ENCODE data around the gene TIMM22. TPM values are rescaled to one million over a fixed set of nuclear protein-coding genes. Genes with fewer than 3 reads are reported as not detected.
"Not testable (repeated sequence)": the region's sequence is repeated elsewhere in the genome, so short reads cannot be mapped to it uniquely, and the experiment has no call there.

TIMM22 gene
- total RNA-seq, 4 donors from 2014 or later: 11.7 to 15.7 (median 13.9) TPM

- WGBS, 2 donors: 92 to 94% methylated on average over 9 of the region's 9 CpGs
- H3K4me3 ChIP-seq (ENCODE audit: low read depth, poor library complexity, severe bottlenecking): no peak overlapping the region
- DNase-seq (ENCODE audit: low spot score in 2 of 2): no peak
- TF ChIP-seq POLR2A (IDR thresholded peaks at IDR 0.05) (no peak), CTCF (IDR thresholded peaks at IDR 0.05) (no peak)
- intact Hi-C loops (cut with DNase I; ENCODE audit: low total_unique reads): no loop called here
These were observed 44.8 kb downstream of the TIMM22 start for GRCh38 chr17:1041746-1042145.

- intact Hi-C loops (cut with DNase I; ENCODE audit: low total_unique reads): no loop called here
- 88 to 96% methylated on average over 19 of the region's 19 CpGs for WGBS, 2 donors
These were observed 45.6 kb downstream of the TIMM22 start for GRCh38 chr17:1042486-1042885.

GRCh38 chr17:1043601-1044251 is 46.8 kb downstream of the TIMM22 start:
- intact Hi-C loops (cut with DNase I; ENCODE audit: low total_unique reads): no loop called here
- WGBS, 2 donors: 54 to 73% methylated on average over 18 to 21 of the region's 21 CpGs
- DNase-seq (ENCODE audit: low spot score in 2 of 2): no peak
- no peak for TF ChIP-seq CTCF (IDR thresholded peaks at IDR 0.05)
- no peak for TF ChIP-seq POLR2A (IDR thresholded peaks at IDR 0.05)
- H3K4me3 ChIP-seq (ENCODE audit: low read depth, poor library complexity, severe bottlenecking): no peak overlapping the region

More at GRCh38 chr17:1042486-1042885, 45.6 kb downstream of the TIMM22 start:
- TF ChIP-seq POLR2A (IDR thresholded peaks at IDR 0.05) (no peak), CTCF (IDR thresholded peaks at IDR 0.05) (no peak)
- no peak for DNase-seq (ENCODE audit: low spot score in 2 of 2)
- H3K4me3 ChIP-seq (ENCODE audit: low read depth, poor library complexity, severe bottlenecking): no peak overlapping the region

GRCh38 chr17:1044387-1045009 is 47.6 kb downstream of the TIMM22 start:
- H3K4me3 ChIP-seq (ENCODE audit: low read depth, poor library complexity, severe bottlenecking); intact Hi-C loops (cut with DNase I; ENCODE audit: low total_unique reads); DNase-seq (ENCODE audit: low spot score in 2 of 2): not testable (repeated sequence)
- WGBS, 2 donors: 86 to 94% methylated on average over 13 of the region's 13 CpGs

- WGBS, 2 donors: 76 to 80% methylated on average over 9 of the region's 9 CpGs
- TF ChIP-seq POLR2A (IDR thresholded peaks at IDR 0.05) (no peak), CTCF (IDR thresholded peaks at IDR 0.05) (no peak)
These were observed 48.5 kb downstream of the TIMM22 start for GRCh38 chr17:1045456-1045855.

GRCh38 chr17:1047177-1047878 is 50.4 kb downstream of the TIMM22 start:
- no peak for TF ChIP-seq POLR2A (IDR thresholded peaks at IDR 0.05)
- TF ChIP-seq CTCF (IDR thresholded peaks at IDR 0.05): no peak
- WGBS, 2 donors: 68 to 75% methylated on average over 18 to 21 of the region's 21 CpGs
- intact Hi-C loops (cut with DNase I; ENCODE audit: low total_unique reads): no loop called here
- no peak for DNase-seq (ENCODE audit: low spot score in 2 of 2)
- H3K4me3 ChIP-seq (ENCODE audit: low read depth, poor library complexity, severe bottlenecking): no peak overlapping the region

More at GRCh38 chr17:1045456-1045855, 48.5 kb downstream of the TIMM22 start:
- DNase-seq (ENCODE audit: low spot score in 2 of 2): no peak
- H3K4me3 ChIP-seq (ENCODE audit: low read depth, poor library complexity, severe bottlenecking): no peak overlapping the region
- intact Hi-C loops (cut with DNase I; ENCODE audit: low total_unique reads): no loop called here
